OCI-LY7 (cell line): ENCODE measurements around the gene SH2D1B. TPM values are rescaled to one million over a fixed set of nuclear protein-coding genes. Genes with fewer than 3 reads are reported as not detected.

ENCODE experiments used
- BruUV-seq: library from RNA; stranded (reverse); fragments of 400-500 nt; replicated peaks from 2 replicates; lab custom pipeline; 2021; lab: Mats Ljungman, UMichigan
- CTCF ChIA-PET: fragments of 300-600 bp; sonication (Branson Sonifier 250); formaldehyde crosslinking; loops from one replicate; lab custom pipeline; 2022; ENCODE audit warnings: antibody characterized with exemption; ENCODE audit not compliant: unreplicated experiment; lab: Charles Lee
- POLR2A ChIA-PET: fragments of 300-600 bp; sonication (Branson Sonifier 250); formaldehyde crosslinking; loops from one replicate; lab custom pipeline; 2022; ENCODE audit warnings: antibody characterized with exemption; lab: Charles Lee
- DNase-seq: peaks from one replicate; pipeline ENCODE4 v3.0.0-alpha.2; 2015; ENCODE audit warnings: low spot score
- H2AFZ ChIP-seq: fragments of 200-600 bp; sonication (generic), shearing (Covaris generic); 2 replicates; pipeline ENCODE4 v1.6.1; 2014; ENCODE audit warnings: mild to moderate bottlenecking, antibody characterized with exemption, low read length, moderate library complexity
- H3K27ac ChIP-seq: fragments of 200-600 bp; sonication (generic); 2 replicates; pipeline ENCODE4 v1.5.1; 2014; ENCODE audit warnings: mixed run types, low read depth, mild to moderate bottlenecking, moderate library complexity, low read length, inconsistent platforms; ENCODE audit not compliant: poor library complexity, severe bottlenecking
- H3K36me3 ChIP-seq: fragments of 200-600 bp; sonication (generic); 2 replicates; pipeline ENCODE4 v1.6.1; 2014; ENCODE audit warnings: mild to moderate bottlenecking, antibody characterized with exemption, low read length, moderate library complexity, mixed read lengths; ENCODE audit not compliant: insufficient read depth
- H3K4me1 ChIP-seq: fragments of 200-600 bp; sonication (generic); 2 replicates; pipeline ENCODE4 v1.5.1; 2014; ENCODE audit warnings: mild to moderate bottlenecking, low read length; ENCODE audit not compliant: insufficient read depth, poor library complexity, severe bottlenecking
- H3K4me2 ChIP-seq: fragments of 200-600 bp; sonication (generic); 2 replicates; pipeline ENCODE4 v1.6.1; 2014; ENCODE audit warnings: mild to moderate bottlenecking, low read length
- H3K4me3 ChIP-seq: fragments of 200-600 bp; sonication (generic); 2 replicates; pipeline ENCODE4 v1.5.1; 2014; ENCODE audit warnings: mild to moderate bottlenecking, low read depth, low read length; ENCODE audit not compliant: poor library complexity, severe bottlenecking
- H3K79me2 ChIP-seq: fragments of 200-600 bp; sonication (generic); 2 replicates; pipeline ENCODE4 v1.6.1; 2016; ENCODE audit warnings: low read depth, mild to moderate bottlenecking, low read length, moderate library complexity, mixed read lengths; ENCODE audit not compliant: insufficient read depth
- H3K9me2 ChIP-seq: fragments of 200-600 bp; sonication (generic); 2 replicates; pipeline ENCODE4 v1.6.1; 2016; ENCODE audit warnings: mild to moderate bottlenecking, low read length, mixed read lengths; ENCODE audit not compliant: insufficient read depth
- H3K9me3 ChIP-seq: fragments of 200-600 bp; sonication (generic); 2 replicates; pipeline ENCODE4 v1.6.1; 2014; ENCODE audit warnings: mild to moderate bottlenecking, mixed run types, low read length, mixed read lengths
- H4K20me1 ChIP-seq: fragments of 200-600 bp; sonication (generic); 2 replicates; pipeline ENCODE4 v1.6.1; 2014; ENCODE audit warnings: mild to moderate bottlenecking, antibody characterized with exemption, low read length, moderate library complexity, mixed read lengths; ENCODE audit not compliant: insufficient read depth
- CTCF ChIP-seq: fragments of 200-600 bp; sonication (generic); conservative IDR thresholded peaks from 2 replicates; pipeline ENCODE4 v1.5.1; 2014; ENCODE audit warnings: mild to moderate bottlenecking, antibody characterized with exemption, low read length, moderate library complexity, mixed read lengths
- EZH2phosphoT487 ChIP-seq: fragments of 200-600 bp; sonication (generic); IDR thresholded peaks from 2 replicates; pipeline ENCODE4 v1.6.1; 2018; ENCODE audit warnings: low read depth, borderline replicate concordance, mild to moderate bottlenecking, mixed run types, antibody characterized with exemption, low read length, moderate library complexity, mixed read lengths
- intact Hi-C: fragments of 100-400 bp; cut with micrococcal nuclease; formaldehyde crosslinking; loops from one replicate; pipeline ENCODE4 v1.10.0; 2022; ENCODE audit not compliant: unreplicated experiment
- total RNA-seq, 2 experiments: library from RNA; depleted of rRNA in 1 of 2; stranded (reverse); fragments of >200 nt in 1 of 2; shearing (Covaris generic) in 1 of 2; gene quantifications; 2 replicates each; pipeline ENCODE4 v1.2.3, GENCODE V29; 2014 to 2022

The SH2D1B gene
- total RNA-seq, 2 experiments from 2014 or later: not detected

- no peaks in the 10 kb centered on the region for H3K36me3 ChIP-seq
- no TSS peak for BruUV-seq
- H3K9me2 ChIP-seq: no peaks in the 10 kb centered on the region
- H3K27ac ChIP-seq: no peak overlapping the region
- no peaks in the 10 kb centered on the region for H3K9me3 ChIP-seq
- no peaks in the 10 kb centered on the region for H4K20me1 ChIP-seq
- no peak overlapping the region for H3K4me3 ChIP-seq
- no peak for DNase-seq
- intact Hi-C loops: no loop called here
- TF ChIP-seq EZH2phosphoT487 (no peak), CTCF (no peak)
- H2AFZ ChIP-seq: no peak overlapping the region
- no peak overlapping the region for H3K4me2 ChIP-seq
- CTCF ChIA-PET: no interaction called here
- no peaks in the 10 kb centered on the region for H3K79me2 ChIP-seq
- H3K4me1 ChIP-seq: no peaks in the 10 kb centered on the region
- POLR2A ChIA-PET: interaction anchor here (0.6 to 0.9 kb wide), 3 partner anchors 12 to 205 kb away, joined by 3 to 4 read pairs (median 3); no protein-coding TSS in a partner anchor
Measured at GRCh38 chr1:162389021-162389818, 22.7 kb downstream of the SH2D1B start.

- no peaks in the 10 kb centered on the region for H3K79me2 ChIP-seq
- ChIA-PET POLR2A (interaction anchor here (0.9 kb wide), 1 partner anchor 20 kb away, joined by 4 read pairs; no protein-coding TSS in a partner anchor), CTCF (no interaction called here)
- H3K27ac ChIP-seq: no peak overlapping the region
- H4K20me1 ChIP-seq: no peaks in the 10 kb centered on the region
- intact Hi-C loops: no loop called here
- BruUV-seq: no TSS peak
- H2AFZ ChIP-seq: no peak overlapping the region
- TF ChIP-seq EZH2phosphoT487 (no peak), CTCF (no peak)
- no peak overlapping the region for H3K4me3 ChIP-seq
- no peak overlapping the region for H3K4me2 ChIP-seq
- no peaks in the 10 kb centered on the region for H3K36me3 ChIP-seq
- no peaks in the 10 kb centered on the region for H3K9me3 ChIP-seq
- no peak for DNase-seq
- H3K4me1 ChIP-seq: no peaks in the 10 kb centered on the region
- no peaks in the 10 kb centered on the region for H3K9me2 ChIP-seq
Measured at GRCh38 chr1:162388615-162389014, 23.3 kb downstream of the SH2D1B start.

GRCh38 chr1:162388083-162388594 is 23.8 kb downstream of the SH2D1B start:
- no peak overlapping the region for H3K27ac ChIP-seq
- CTCF ChIA-PET: no interaction called here
- H3K4me2 ChIP-seq: no peak overlapping the region
- H3K9me3 ChIP-seq: no peaks in the 10 kb centered on the region
- H3K36me3 ChIP-seq: no peaks in the 10 kb centered on the region
- DNase-seq: no peak
- H4K20me1 ChIP-seq: no peaks in the 10 kb centered on the region
- H2AFZ ChIP-seq: no peak overlapping the region
- intact Hi-C loops: no loop called here
- BruUV-seq: no TSS peak
- H3K9me2 ChIP-seq: no peaks in the 10 kb centered on the region
- POLR2A ChIA-PET: no interaction called here
- TF ChIP-seq CTCF (no peak), EZH2phosphoT487 (no peak)
- no peak overlapping the region for H3K4me3 ChIP-seq
- H3K79me2 ChIP-seq: no peaks in the 10 kb centered on the region
- H3K4me1 ChIP-seq: no peaks in the 10 kb centered on the region
